Upper lobe of right lung (tissue), 1 donor: ENCODE results near the gene DNAJC30. TPM values are rescaled to one million over a fixed set of nuclear protein-coding genes. Genes with fewer than 3 reads are reported as not detected.
A peak's percentile ranks its signal among the peaks of the same experiment; 100 is the strongest.

Experiments used
- ATAC-seq: fragments of 200-7000 bp; cut with Tn5 transposase; one replicate; pipeline ENCODE4 v1.9.1; 2020; ENCODE audit warnings: mild to moderate bottlenecking, moderate library complexity
- DNase-seq: peaks from one replicate; pipeline ENCODE4 v3.0.0-alpha.2; 2020
- H3K27ac ChIP-seq: fragments of 200-600 bp; one replicate; pipeline ENCODE4 v1.8.0; 2022
- H3K27me3 ChIP-seq: fragments of 200-600 bp; one replicate; pipeline ENCODE4 v1.8.0; 2022; ENCODE audit warnings: mild to moderate bottlenecking
- H3K36me3 ChIP-seq: fragments of 200-600 bp; one replicate; pipeline ENCODE4 v1.8.0; 2022
- H3K4me1 ChIP-seq: fragments of 200-600 bp; one replicate; pipeline ENCODE4 v1.8.0; 2022
- H3K4me3 ChIP-seq: fragments of 200-600 bp; one replicate; pipeline ENCODE4 v1.8.0; 2022; ENCODE audit warnings: mild to moderate bottlenecking
- H3K9me3 ChIP-seq: fragments of 200-600 bp; one replicate; pipeline ENCODE4 v1.8.0; 2022
- CTCF ChIP-seq: fragments of 200-600 bp; IDR thresholded peaks from one replicate; pipeline ENCODE4 v1.8.0; 2022; ENCODE audit warnings: antibody characterized with exemption
- intact Hi-C: fragments of 100-400 bp; cut with DNase I; formaldehyde crosslinking; loops from one replicate; pipeline ENCODE4 v1.11.0; 2022
- total RNA-seq: library from RNA; stranded (reverse); fragmentation: NEBNext Ultra II Directional; extraction: Animal tissue kit (Norgen Biotek cat#: 25700); gene quantifications from one replicate; pipeline ENCODE4 v1.2.1, GENCODE V29; 2021
- donor health status: DM: no; HTN: yes; CAD: no; lungs with severe emphysema.

The DNAJC30 gene
- total RNA-seq, 1 donor from 2014 or later: 10.2 TPM

- no peaks in the 10 kb centered on the region for H3K9me3 ChIP-seq
- H3K4me1 ChIP-seq: peaks cover 24% of the 10 kb centered on the region
- H3K36me3 ChIP-seq: peaks cover 39% of the 10 kb centered on the region
- no peak overlapping the region for H3K27ac ChIP-seq
- ATAC-seq (no peak), DNase-seq (no peak)
- H3K27me3 ChIP-seq: no peaks in the 10 kb centered on the region
- intact Hi-C loops: no loop called here
- H3K4me3 ChIP-seq: no peak overlapping the region
- TF ChIP-seq CTCF: no peak
These were observed 2.1 kb upstream of the DNAJC30 start for GRCh38 chr7:73685311-73685710.

- Histone ChIP-seq H3K36me3 (peaks cover 29% of the 10 kb centered on the region), H3K27ac (peak overlapping the region; percentile 88), H3K27me3 (no peaks in the 10 kb centered on the region), H3K4me1 (peaks cover 24% of the 10 kb centered on the region), H3K9me3 (no peaks in the 10 kb centered on the region), H3K4me3 (peak overlapping the region; percentile 92)
- DNase-seq (no peak), ATAC-seq (no peak)
- intact Hi-C loops: no loop called here
- no peak for TF ChIP-seq CTCF
These were observed 788 bp upstream of the DNAJC30 start for GRCh38 chr7:73683788-73684693.

- DNase-seq: no peak
- H3K4me1 ChIP-seq: peaks cover 24% of the 10 kb centered on the region
- TF ChIP-seq CTCF: no peak
These were observed 553 bp downstream of the DNAJC30 start for GRCh38 chr7:73682745-73683055.

GRCh38 chr7:73681031-73681430 lies 2.2 kb downstream of the DNAJC30 start:
- Histone ChIP-seq H3K9me3 (no peaks in the 10 kb centered on the region), H3K27me3 (no peaks in the 10 kb centered on the region), H3K27ac (no peak overlapping the region), H3K4me3 (no peak overlapping the region), H3K4me1 (peaks cover 24% of the 10 kb centered on the region), H3K36me3 (no peaks in the 10 kb centered on the region)
- no peak for TF ChIP-seq CTCF
- no peak for DNase-seq
- intact Hi-C loops: no loop called here
- ATAC-seq: no peak

More at GRCh38 chr7:73682745-73683055, 553 bp downstream of the DNAJC30 start:
- intact Hi-C loops: no loop called here
- Histone ChIP-seq H3K4me3 (peak overlapping the region; percentile 92), H3K27ac (peak overlapping the region; percentile 88), H3K36me3 (peaks cover 16% of the 10 kb centered on the region), H3K27me3 (no peaks in the 10 kb centered on the region), H3K9me3 (no peaks in the 10 kb centered on the region)
- no peak for ATAC-seq

GRCh38 chr7:73680501-73680900 lies 2.8 kb downstream of the DNAJC30 start:
- H3K27ac ChIP-seq: no peak overlapping the region
- DNase-seq: no peak
- no peaks in the 10 kb centered on the region for H3K27me3 ChIP-seq
- H3K9me3 ChIP-seq: no peaks in the 10 kb centered on the region
- no peaks in the 10 kb centered on the region for H3K36me3 ChIP-seq
- intact Hi-C loops: no loop called here
- no peak for ATAC-seq
- no peak overlapping the region for H3K4me3 ChIP-seq
- H3K4me1 ChIP-seq: peaks cover 24% of the 10 kb centered on the region
- TF ChIP-seq CTCF: no peak
